OCI-LY3 (cell line): ENCODE data around the gene TOM1L2.

ENCODE experiments used
- H2AFZ ChIP-seq: fragments of 200-600, 300-600 bp; shearing (Covaris generic); 2 replicates; pipeline ENCODE4 v1.6.0; 2014; ENCODE audit warnings: antibody characterized with exemption, low read depth, low read length
- H3K27ac ChIP-seq: fragments of 200-600, 300-600 bp; sonication (generic); 2 replicates; pipeline ENCODE4 v1.5.1; 2014; ENCODE audit warnings: mild to moderate bottlenecking, low read length, moderate library complexity, mixed read lengths
- H3K27me3 ChIP-seq: fragments of 200-600, 300-600 bp; sonication (generic); 2 replicates; pipeline ENCODE4 v1.6.1; 2014; ENCODE audit warnings: low read depth, low read length, mixed read lengths
- H3K36me3 ChIP-seq: fragments of 200-600, 300-600 bp; sonication (generic); replicated peaks from 2 replicates; pipeline ENCODE3; 2014; ENCODE audit warnings: low read depth, low read length, mixed read lengths
- H3K4me1 ChIP-seq: fragments of 300-600, 200-600 bp; sonication (generic); 2 replicates; pipeline ENCODE4 v1.6.1; 2014; ENCODE audit warnings: low read length, mixed read lengths
- H3K4me2 ChIP-seq: fragments of 200-600, 300-600 bp; sonication (generic); 2 replicates; pipeline ENCODE4 v1.6.1; 2014; ENCODE audit warnings: low read length, mixed read lengths
- H3K4me3 ChIP-seq: fragments of 300-600, 200-600 bp; sonication (generic); 2 replicates; pipeline ENCODE4 v1.5.1; 2014; ENCODE audit warnings: antibody characterized with exemption, mild to moderate bottlenecking, low read length, moderate library complexity
- H3K79me2 ChIP-seq: fragments of 300-600, 200-600 bp; shearing (Covaris generic); 2 replicates; pipeline ENCODE4 v1.6.1; 2014; ENCODE audit warnings: mild to moderate bottlenecking, low read length, mixed read lengths
- H3K9ac ChIP-seq: fragments of 300-600, 200-600 bp; shearing (Covaris generic); 2 replicates; pipeline ENCODE4 v1.6.0; 2014; ENCODE audit warnings: mild to moderate bottlenecking, low read length, moderate library complexity
- H3K9me3 ChIP-seq: fragments of 200-600, 300-600 bp; shearing (Covaris generic); 2 replicates; pipeline ENCODE4 v1.6.1; 2014; ENCODE audit warnings: low read length, mixed read lengths; ENCODE audit not compliant: insufficient read depth
- H4K20me1 ChIP-seq: fragments of 200-600, 300-600 bp; sonication (generic); 2 replicates; pipeline ENCODE4 v1.6.1; 2016; ENCODE audit warnings: low read length, mixed read lengths; ENCODE audit not compliant: insufficient read depth
- CTCF ChIP-seq: fragments of 200-600, 300-600 bp; sonication (generic); IDR thresholded peaks from 2 replicates; pipeline ENCODE4 v1.5.1; 2014; ENCODE audit warnings: antibody characterized with exemption, low read length, low read depth
- EZH2phosphoT487 ChIP-seq: fragments of 200-600 bp; shearing (Covaris generic); IDR thresholded peaks from 2 replicates; pipeline ENCODE4 v1.6.1; 2018; ENCODE audit warnings: antibody characterized with exemption, mixed run types, low read depth

TOM1L2 gene

GRCh38 chr17:17855976-17856375, 116.2 kb downstream of the TOM1L2 start:
- TF ChIP-seq EZH2phosphoT487: no peak
- no peak for TF ChIP-seq CTCF
- H3K9me3 ChIP-seq: no peaks in the 10 kb centered on the region
- H3K27ac ChIP-seq: no peak overlapping the region
- no peak overlapping the region for H2AFZ ChIP-seq
- H3K9ac ChIP-seq: no peak overlapping the region
- H4K20me1 ChIP-seq: no peaks in the 10 kb centered on the region
- no peaks in the 10 kb centered on the region for H3K79me2 ChIP-seq
- H3K27me3 ChIP-seq: no peaks in the 10 kb centered on the region
- no peak overlapping the region for H3K4me2 ChIP-seq
- no peaks in the 10 kb centered on the region for H3K4me1 ChIP-seq
- no peaks in the 10 kb centered on the region for H3K36me3 ChIP-seq
- no peak overlapping the region for H3K4me3 ChIP-seq

GRCh38 chr17:17853811-17854447, 118.3 kb downstream of the TOM1L2 start:
- Histone ChIP-seq H3K4me2 (no peak overlapping the region), H3K27ac (no peak overlapping the region), H3K4me1 (peaks cover 11% of the 10 kb centered on the region), H3K79me2 (no peaks in the 10 kb centered on the region), H3K4me3 (no peak overlapping the region), H4K20me1 (no peaks in the 10 kb centered on the region), H3K9ac (no peak overlapping the region), H3K27me3 (no peaks in the 10 kb centered on the region), H3K36me3 (no peaks in the 10 kb centered on the region), H3K9me3 (no peaks in the 10 kb centered on the region), H2AFZ (no peak overlapping the region)
- no peak for TF ChIP-seq EZH2phosphoT487
- TF ChIP-seq CTCF: no peak

GRCh38 chr17:17852930-17853329, 119.3 kb downstream of the TOM1L2 start:
- H3K4me2 ChIP-seq: no peak overlapping the region
- H3K4me3 ChIP-seq: no peak overlapping the region
- TF ChIP-seq EZH2phosphoT487: no peak
- no peak for TF ChIP-seq CTCF
- H3K27me3 ChIP-seq: no peaks in the 10 kb centered on the region
- H4K20me1 ChIP-seq: no peaks in the 10 kb centered on the region
- H3K4me1 ChIP-seq: peaks cover 11% of the 10 kb centered on the region
- H3K79me2 ChIP-seq: no peaks in the 10 kb centered on the region
- H2AFZ ChIP-seq: no peak overlapping the region
- no peaks in the 10 kb centered on the region for H3K9me3 ChIP-seq
- H3K36me3 ChIP-seq: no peaks in the 10 kb centered on the region
- no peak overlapping the region for H3K27ac ChIP-seq
- no peak overlapping the region for H3K9ac ChIP-seq

GRCh38 chr17:17851103-17852002, 120.8 kb downstream of the TOM1L2 start:
- H2AFZ ChIP-seq: no peak overlapping the region
- no peaks in the 10 kb centered on the region for H3K36me3 ChIP-seq
- H3K27ac ChIP-seq: no peak overlapping the region
- H3K4me3 ChIP-seq: no peak overlapping the region
- H3K4me1 ChIP-seq: peaks cover 11% of the 10 kb centered on the region
- H4K20me1 ChIP-seq: no peaks in the 10 kb centered on the region
- H3K9ac ChIP-seq: no peak overlapping the region
- no peaks in the 10 kb centered on the region for H3K27me3 ChIP-seq
- TF ChIP-seq CTCF (no peak), EZH2phosphoT487 (no peak)
- no peaks in the 10 kb centered on the region for H3K9me3 ChIP-seq
- no peak overlapping the region for H3K4me2 ChIP-seq
- H3K79me2 ChIP-seq: no peaks in the 10 kb centered on the region
